ENCODE measurements around the gene SUPT20HL2. TPM values are rescaled to one million over a fixed set of nuclear protein-coding genes. Genes with fewer than 3 reads are reported as not detected.
"Not testable (repeated sequence)": the region's sequence is repeated elsewhere in the genome, so short reads cannot be mapped to it uniquely, and the experiment has no call there.

SUPT20HL2 gene
- total RNA-seq (ENCODE audit: insufficient read depth, low replicate concordance) = 3.4 TPM

DNA sequence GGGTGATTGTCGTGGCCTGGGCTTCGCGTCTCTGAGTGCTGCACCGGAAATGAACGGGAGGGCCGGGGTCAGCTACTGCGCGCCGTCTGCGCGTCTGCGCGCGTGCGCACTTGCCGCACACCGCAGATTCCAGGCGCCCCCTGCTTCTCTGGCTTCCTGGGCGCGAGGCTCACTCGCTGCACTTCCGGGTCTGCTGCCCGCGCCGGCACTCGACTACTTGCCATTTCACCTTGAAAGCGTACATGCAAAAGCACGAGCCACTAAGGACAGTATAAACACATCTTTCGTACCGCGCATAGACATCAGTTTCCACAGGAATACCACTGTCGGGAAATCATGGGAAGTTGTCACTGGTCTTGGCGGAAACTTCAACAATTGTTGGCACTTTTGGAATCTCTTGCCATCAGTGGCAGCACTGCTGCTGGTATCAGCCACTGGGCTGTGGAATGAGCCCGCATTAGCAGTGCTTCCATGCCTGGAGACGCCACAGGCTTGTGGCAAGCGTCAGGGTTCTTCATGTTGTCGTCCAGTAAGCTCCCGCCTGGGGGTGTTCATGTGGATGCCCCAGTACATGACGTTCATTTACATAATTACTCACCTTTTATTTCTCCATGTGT is at the start of gene SUPT20HL2:
SUPT20HL2 (minus strand) TSS at position 51 of the 617 bp plus-strand sequence. CDS start 754 bp downstream, outside the sequence.
- DNase-seq (ENCODE audit: low spot score) = no peak

DNA sequence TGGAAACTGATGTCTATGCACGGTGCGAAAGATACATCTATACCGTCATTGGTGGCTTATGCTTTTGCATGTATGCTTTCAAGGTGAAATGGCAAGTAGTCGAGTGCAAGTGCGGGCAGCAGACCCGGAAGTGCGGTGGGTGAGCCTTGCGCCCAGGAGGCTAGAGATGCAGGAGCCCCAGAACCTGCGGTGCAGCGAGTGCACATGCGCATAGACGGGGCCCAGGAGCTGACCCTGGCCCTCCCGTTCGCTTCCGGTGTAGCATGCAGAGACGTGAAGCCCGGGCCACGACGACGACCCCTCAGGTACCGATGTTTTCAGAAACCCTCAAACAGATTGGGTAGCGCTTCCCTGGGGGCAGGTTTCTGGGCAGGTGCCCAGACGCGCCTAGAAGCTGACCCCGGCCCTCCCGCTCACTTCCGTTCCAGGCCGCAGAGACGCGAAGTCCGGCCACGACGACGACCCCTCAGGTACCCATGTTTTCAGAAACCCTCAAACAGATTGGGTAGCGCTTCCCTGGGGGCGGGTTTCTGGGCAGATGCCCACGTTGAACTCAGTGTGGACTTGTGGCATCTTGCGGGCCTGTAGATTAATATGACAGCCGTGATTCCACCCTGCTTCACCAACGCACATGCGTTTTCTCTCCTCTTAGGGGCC is 48.3 kb upstream of the SUPT20HL2 start:
- DNase-seq (ENCODE audit: low spot score) = not testable (repeated sequence)

DNA sequence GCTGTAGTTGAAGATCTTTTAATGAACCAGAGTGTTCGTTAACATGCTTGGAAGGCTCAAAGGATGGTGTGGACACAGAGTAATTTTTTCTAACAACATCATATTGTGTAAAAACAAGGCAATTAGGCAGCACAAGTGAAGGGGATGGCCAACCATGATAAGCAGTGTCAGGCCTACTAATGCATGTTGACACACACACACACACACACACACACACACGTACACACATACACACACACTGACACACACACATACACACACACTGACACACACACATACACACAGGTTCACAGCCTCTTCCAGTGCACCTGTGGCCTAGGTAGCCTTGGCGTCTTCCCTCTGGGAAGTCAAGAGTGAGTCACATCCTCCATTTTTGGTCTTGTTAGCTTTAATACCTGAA is 46.4 kb upstream of the SUPT20HL2 start, which contains the start of gene SUPT20HL1:
SUPT20HL1 (plus strand) TSS at position 368 of the 400 bp plus-strand sequence. CDS start 2,122 bp downstream, outside the sequence.
- no peak for DNase-seq (ENCODE audit: low spot score)

DNA sequence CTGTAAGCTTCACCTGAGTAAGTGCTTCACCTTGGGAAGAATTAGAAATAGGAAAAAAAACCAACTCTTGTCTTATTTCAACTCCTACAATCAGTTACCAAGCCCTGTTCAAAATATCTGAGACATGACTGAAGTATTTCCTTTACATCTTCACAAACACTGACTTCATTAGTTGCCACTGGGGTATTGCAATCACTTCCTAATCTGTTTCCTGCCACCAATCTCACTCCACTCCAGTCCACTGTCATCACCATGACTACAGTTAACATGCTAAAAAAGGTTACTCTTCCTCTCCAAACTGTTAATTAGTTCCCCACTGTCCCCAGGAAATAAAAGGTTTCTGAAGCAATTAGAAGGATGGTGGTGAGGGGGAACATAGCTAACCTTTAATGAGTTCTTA is 43.2 kb upstream of the SUPT20HL2 start:
- no peak for DNase-seq (ENCODE audit: low spot score)

DNA sequence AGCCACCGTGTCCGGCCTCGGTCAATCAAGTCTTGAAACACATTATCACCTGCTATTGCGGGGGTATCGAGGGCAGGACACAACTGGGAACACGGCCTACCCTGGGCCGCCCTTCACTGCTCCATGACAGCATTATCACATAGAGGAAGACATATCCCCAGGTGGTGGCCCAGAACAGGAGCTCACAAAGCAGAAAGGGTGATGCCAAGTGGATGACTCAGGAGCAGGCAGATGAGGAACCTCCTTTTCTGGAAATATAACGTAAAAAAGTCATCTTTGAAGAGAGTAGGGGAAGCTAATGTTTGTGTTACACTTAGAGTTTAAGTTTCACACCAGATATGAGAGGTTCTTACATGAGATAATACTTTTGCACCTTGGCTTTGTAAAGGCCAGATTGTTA is 41.2 kb upstream of the SUPT20HL2 start:
- DNase-seq (ENCODE audit: low spot score) = no peak

DNA sequence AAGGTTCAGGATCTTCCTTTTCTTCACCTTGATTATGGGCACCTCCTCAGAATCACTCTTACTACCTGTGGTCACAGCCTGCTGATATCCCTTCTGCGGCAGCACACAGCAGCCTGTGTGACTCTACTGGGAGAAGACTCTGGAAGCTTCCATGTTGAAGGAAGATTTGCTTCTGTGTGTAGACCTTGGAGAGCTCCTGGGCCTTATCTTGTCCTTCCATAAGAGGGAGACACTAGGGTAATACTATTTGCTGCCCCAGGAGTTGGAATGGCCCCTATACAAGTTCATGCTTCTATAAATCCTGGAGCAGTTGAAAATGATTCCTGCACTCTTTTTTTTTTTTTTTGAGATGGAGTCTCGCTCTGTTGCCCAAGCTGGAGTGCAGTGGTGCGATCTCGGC is 36.3 kb upstream of the SUPT20HL2 start:
- no peak for DNase-seq (ENCODE audit: low spot score)

DNA sequence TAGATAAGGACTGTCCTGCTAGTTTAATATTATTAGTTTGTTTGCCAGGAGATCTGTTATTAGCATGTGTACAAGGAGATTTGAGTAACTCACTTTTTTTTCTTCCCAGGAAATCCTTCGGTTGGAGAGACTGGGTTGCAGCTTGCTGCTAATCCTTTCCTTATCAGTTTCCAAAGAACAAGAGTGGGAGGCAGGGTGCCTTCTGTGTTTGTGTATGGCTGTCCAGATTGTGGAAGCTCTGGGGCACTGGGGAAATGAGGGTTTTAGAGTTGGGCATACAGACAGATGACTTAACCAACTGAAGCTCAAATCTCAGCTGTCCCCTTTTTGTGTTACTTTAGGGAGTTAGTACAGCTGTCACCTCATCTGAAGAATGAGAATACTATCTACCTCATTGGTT is 34.0 kb upstream of the SUPT20HL2 start:
- peak; percentile 68 for DNase-seq (ENCODE audit: low spot score)

DNA sequence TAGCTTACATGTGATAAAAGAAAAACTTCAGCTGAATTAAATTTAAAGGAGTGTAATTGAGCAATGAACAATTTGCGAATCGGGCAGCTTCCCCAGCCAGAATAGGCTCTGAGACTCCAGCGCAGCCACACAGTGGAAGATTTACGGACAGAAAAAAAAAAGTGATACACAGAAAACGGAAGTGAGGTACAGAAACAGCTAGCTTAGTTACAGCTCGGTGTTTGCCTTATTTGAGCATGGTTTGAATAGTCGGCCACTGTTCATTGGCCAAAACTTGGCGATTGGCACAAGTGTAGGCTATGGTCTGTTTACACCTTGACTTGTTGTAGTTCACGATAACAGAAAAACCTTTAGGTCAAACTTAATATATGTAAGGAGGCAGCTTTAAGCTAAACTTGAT is 29.9 kb upstream of the SUPT20HL2 start:
- DNase-seq (ENCODE audit: low spot score) = no peak

DNA sequence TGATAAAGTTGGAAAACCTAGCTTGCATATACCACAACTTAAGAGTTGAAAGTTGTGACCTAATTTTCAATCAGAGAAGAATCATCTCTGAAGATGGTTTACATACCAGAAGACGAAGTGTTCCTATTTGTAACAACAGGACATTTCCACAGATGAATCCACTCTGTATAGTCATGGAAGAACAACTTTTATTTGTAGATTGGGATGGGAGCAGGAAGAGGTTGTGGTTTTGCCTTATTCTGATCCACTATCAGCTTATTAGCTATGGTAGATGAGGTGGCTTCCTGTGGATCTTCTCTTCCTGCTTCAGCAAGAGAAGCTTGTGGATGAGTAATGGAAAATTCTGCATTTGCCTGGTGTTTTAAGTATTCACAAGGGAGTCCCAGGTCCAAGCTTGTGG is 27.9 kb upstream of the SUPT20HL2 start:
- DNase-seq (ENCODE audit: low spot score) = no peak

DNA sequence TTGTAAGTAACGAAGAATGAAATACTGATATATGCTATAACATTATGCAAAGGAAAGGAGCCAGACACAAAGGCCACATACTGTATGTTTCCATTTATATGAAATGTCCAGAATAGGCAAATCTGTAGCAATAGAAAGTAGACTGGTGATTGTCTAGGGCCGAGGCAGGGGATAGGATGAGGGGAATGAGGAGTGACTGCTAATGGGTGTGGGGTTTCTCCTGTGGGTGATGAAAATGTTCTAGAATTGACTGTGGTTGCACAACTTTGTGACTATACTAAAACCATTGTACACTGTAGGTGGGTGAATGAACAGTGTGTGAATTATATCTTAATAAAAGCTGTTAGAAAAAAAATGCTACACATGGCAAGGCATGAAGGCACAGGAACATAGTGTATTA is 26.6 kb upstream of the SUPT20HL2 start:
- no peak for DNase-seq (ENCODE audit: low spot score)

DNA sequence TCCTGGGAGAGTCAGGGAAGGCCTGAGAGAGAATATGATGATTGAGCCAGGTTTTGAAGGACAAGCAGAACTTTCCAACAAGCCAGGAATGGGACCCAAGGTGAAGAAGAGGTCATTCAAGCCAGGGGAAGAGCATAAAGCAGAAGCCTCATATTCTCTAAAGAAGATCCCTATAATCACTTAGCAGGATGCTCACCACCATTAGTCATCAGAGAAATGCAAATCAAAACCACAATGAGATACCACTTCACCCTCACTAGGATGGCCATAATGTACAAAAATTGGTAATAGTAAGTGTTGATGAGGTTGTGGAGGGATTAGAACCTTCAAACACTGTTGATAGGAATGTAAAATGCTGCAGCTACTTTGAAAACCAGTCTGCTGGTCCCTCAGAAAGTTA is 26.0 kb upstream of the SUPT20HL2 start:
- DNase-seq (ENCODE audit: low spot score) = no peak

DNA sequence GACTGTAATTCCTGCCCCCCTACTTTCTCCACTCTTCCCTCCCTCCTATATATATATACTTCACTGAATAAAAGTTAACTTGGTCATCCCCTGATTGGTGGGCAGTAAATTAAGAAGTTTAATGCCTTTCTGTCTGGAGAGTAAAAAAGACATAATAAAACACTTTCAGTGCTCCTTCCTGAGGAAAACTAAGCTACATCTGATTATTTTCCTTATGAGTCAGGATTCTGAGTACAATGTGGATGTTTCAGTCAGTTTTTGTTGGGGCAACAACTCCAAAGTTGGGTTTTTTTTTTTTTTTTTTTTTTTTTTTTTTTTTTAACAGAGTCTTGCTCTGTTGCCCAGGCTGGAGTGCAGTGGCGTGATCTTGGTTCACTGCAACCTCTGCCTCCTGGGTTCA is 22.0 kb upstream of the SUPT20HL2 start:
- DNase-seq (ENCODE audit: low spot score) = no peak

DNA sequence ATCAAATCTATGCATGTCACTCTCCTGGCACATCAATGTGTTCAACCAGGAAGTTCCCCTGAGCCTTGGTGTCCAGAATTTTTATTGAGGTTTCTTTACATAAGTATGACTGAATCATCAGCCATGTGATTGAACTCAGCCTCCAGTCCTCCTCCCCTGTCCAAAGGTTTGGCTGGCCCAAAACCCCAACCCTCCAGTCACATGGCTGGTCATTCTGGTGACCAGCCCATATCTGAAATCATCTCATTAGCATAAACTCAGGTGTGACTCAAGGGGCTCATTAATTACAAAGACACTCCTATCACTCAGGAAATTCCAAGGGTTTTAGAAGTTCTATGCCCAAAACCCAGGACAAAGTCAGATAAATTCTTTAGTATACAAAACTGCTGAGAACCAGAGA is 20.6 kb upstream of the SUPT20HL2 start:
- no peak for DNase-seq (ENCODE audit: low spot score)

DNA sequence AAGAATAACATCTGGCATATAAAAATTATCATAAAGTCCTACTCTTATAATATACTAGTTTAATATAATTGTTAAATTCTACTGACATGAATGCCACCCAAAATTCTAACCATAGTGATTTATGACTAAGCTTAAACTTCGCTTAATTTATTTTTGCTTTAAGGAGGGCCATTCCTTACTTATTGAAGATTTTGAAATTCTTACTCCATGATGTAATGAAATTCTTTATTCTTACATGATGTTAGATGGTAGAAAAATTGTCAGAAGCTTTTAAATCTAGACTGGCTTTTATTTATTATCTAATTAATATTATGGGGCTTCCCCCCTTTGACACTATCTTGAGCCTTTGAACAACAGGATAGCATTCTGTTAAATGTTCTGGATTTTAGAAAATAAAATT is 19.5 kb upstream of the SUPT20HL2 start:
- DNase-seq (ENCODE audit: low spot score) = no peak

DNA sequence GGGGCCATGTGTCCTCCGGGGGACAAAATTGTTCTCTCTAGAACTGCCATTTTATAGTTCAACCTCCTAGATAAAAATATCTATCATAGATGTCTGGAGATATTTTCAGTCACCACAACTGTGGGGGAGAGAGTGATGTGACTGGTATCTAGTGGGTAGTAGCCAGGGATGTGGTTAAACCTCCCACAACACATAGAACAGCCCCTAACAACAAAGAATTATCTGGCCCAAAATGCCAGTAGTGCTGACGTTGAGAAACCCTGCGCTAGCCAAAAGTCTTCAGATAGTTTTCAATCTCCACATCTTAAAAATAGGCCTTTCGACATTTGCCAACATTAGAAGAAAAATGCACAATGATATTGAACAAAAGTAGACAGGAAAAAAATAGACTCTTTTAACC is 19.0 kb upstream of the SUPT20HL2 start:
- no peak for DNase-seq (ENCODE audit: low spot score)

DNA sequence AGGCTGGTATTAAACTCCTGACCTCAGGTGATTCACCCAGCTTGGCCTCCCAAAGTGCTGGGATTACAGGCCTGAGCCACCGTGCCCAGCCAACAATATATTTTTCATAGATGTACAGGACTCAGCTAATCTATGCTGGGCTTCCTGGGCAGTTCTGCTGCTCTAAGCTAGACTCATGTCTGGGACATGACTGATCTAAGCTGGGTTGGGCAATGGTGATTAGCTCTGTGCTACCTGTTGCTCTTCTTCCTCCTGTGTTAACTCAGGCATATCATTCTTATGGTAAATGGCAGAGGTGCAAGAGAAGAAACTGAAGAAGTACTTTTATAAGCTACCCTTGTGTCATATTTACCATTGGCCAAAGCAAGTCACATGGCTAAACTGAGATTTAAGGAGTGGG is 11.4 kb upstream of the SUPT20HL2 start:
- DNase-seq (ENCODE audit: low spot score) = no peak

DNA sequence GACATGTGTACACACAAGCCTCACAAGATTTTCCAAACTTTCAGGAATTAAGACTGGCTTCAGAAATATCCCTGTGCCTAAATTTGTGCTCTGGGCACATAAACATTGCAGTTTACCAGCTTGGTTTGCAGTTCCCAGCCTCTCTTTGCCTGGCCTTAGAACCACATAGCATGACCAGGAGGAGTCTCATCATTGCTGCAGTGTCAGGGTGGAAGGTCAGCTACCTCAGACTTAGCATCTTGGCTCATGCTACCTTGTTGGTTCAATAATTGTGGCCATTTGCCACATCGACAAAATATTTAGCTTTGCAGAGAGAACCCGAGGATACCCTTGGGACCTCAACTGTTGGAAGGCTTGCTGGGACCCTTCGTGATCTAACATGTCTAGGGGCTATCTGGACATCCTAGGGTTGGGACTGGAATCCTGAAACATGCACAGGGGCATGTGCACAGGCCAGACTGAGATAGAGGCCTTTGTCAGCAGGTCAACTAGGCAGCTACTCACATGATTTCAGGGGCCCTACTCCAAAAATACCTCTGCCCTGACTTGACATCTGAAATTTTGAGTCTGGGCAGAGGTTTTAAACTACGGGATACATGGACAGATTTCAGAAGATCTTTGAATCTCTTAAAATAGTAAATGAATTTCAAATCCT is 8.0 kb upstream of the SUPT20HL2 start:
- DNase-seq (ENCODE audit: low spot score) = no peak

DNA sequence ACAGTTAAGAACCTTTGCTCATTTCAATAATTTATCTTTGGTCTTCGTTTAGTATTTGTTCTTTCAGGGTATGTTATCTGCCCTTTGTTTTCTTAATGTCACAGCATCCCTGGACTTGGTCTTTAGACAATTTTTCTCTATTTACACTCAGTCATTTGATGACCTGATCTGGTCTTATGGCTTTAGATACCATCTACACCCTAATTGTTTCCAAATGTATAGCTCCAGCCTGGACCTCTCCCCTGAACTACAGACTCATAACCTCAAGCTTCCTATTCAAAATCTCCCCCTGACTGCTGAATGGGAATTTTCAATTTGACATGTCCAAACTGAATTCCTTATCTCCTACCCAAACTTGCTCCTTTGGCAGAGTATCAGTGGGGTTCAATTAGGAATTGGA is 3.7 kb upstream of the SUPT20HL2 start:
- DNase-seq (ENCODE audit: low spot score) = no peak

DNA sequence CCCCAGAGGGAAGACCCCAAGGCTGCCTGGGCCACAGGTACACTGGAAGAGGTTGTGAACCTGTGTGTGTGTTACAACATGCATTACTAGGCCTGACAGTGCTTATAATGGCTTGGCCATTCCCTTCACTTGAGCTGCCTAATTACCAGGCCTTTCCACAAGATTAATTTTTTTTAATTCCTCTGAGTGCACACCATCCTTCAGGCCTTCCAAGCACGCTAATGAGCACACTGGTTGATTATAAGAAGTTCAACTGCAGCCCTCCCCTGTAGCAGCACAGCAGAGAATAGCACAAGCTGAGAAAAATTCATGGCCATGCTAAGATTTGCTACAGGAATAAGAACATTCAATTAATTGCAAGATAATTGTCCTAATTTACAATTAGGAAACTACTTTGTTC is 2.2 kb upstream of the SUPT20HL2 start:
- no peak for DNase-seq (ENCODE audit: low spot score)

DNA sequence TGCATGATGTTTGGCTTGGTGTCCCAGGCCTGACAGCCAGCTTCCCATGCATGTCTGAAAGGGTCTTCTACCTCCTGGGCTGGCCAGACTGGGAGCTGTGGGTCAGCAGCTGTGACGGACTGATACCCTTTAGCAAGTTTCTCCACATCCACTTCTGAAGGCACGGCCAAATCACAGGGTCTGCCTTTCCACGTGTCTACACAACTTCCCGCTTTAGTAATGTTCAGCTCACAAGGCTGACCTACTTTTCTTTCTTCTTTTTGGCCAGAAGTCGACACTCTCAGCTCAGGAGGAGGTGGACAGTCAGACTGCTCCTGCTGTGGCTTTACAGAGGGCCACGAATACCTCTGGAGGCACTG is 1.6 kb downstream of the SUPT20HL2 start:
- DNase-seq (ENCODE audit: low spot score) = not testable (repeated sequence)

DNA sequence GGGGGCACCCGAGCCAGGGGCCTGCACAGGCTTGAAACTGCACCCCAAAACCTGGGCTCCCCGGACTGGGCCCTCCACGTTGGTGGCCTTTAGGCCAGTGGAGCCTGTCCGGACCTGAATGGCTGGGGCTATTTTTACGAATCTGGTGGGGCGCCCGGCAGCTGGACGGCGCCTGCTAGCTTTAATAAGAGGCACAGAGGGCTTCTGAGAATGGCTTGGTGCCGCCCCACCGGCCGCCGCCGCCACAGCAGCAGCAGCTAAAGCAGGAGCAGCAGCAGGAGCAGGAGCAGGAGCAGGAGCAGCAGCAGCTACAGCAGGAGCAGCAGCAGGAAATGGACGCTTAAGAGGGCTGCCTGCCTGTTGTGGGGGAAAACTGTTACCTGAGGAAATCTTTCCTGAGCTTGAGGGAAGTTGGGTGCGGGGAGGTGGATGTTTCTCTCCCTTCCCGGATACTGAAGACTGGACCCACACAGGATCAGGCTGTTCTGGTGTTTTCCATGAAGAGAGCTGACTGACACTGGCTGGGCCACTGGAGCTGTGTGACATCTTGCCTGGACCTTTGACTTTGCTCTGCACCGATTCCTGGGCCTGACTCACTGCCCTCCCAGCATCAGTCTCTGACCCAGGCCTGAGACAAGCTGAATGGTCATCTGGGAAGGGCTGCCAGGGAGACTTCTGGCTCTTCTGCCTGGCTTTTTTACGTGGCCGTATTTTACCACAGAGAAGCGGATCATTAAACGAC is 2.2 kb downstream of the SUPT20HL2 start:
- not testable (repeated sequence) for DNase-seq (ENCODE audit: low spot score)

DNA sequence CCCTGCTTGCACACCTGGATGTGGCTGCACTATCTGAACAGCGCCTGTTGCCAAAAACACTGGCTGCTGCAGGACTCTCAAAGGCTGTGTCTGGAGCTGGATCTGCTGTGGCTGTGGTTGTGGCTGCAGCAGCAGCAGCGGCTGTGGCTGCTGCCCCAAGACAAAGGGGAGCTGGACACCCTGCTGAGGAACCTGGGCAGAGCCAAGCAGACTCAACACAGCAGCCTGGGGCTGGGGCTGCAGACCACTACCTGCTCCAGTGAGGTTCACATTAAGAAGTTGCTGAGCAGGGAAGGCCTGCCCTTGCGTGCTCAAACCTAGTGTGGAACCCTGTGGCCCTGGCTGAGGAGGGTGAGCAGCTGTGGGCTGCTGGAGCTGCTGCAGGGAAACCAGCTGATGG is 3.0 kb downstream of the SUPT20HL2 start:
- DNase-seq (ENCODE audit: low spot score) = not testable (repeated sequence)

Data from umbilical cord (tissue), 2 donors.